ENCODE data around the gene HYLS1. TPM values are rescaled to one million over a fixed set of nuclear protein-coding genes. Genes with fewer than 3 reads are reported as not detected.

Gene HYLS1
- total and polyA plus RNA-seq, 10 of the 15 experiments (the other 5 are each of a cell fraction or from before 2014, with no cell fraction given), result 11.7 to 35.1 (median 17.6) TPM

DNA sequence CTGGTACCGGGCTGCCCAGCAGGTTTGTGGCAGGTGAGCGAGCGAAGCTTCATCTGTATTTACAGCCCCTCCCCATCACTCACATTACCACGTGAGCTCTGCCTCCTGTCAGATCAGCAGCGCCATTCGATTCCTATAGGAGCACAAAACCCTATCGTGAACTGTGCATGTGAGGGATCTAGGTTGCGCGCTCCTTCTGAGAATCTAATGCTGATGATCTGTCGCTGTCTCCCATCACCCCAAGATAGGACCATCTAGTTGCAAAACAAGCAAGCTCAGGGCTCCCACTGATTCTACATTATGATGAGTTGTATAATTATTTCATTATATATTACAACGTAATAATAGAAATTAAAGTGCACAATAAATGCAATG is 42.6 kb downstream of the HYLS1 start:
- BruUV-seq (replicated peaks), result no TSS peak
- Histone ChIP-seq H3K4me2 (ENCODE audit: control insufficient read depth, insufficient read depth) (no peak overlapping the region), H3K36me3 (ENCODE audit: control insufficient read depth in 2 of 2, insufficient read depth in 2 of 2, low read length in 1 of 2) (no peaks in the 10 kb centered on the region), H3K9me3 (replicated peaks; ENCODE audit: control insufficient read depth, insufficient read depth, low read length) (no peaks in the 10 kb centered on the region), H3K4me1 (ENCODE audit: control insufficient read depth, insufficient read depth, low read length) (no peaks in the 10 kb centered on the region), H4K20me1 (ENCODE audit: control insufficient read depth, insufficient read depth) (no peaks in the 10 kb centered on the region), H3K4me3 (no peak overlapping the region), H3K27ac (ENCODE audit: control insufficient read depth, insufficient read depth) (no peak overlapping the region), H3K27me3 (replicated peaks in 1 of 2; ENCODE audit: control insufficient read depth in 2 of 2, insufficient read depth in 2 of 2, low read length in 1 of 2) (no peaks in the 10 kb centered on the region; a peak in 1 of 4 replicates), H3K9ac (ENCODE audit: control insufficient read depth, insufficient read depth, low read length) (no peak overlapping the region), H2AFZ (ENCODE audit: control insufficient read depth, low read depth, low read length) (no peak overlapping the region), H3K79me2 (ENCODE audit: control insufficient read depth, insufficient read depth, low read length) (no peaks in the 10 kb centered on the region)
- no peak for TF ChIP-seq ZNF24 (IDR thresholded peaks at IDR 0.05)
- no peak for TF ChIP-seq IKZF1 (conservative IDR thresholded peaks at IDR 0.05)
- no peak for TF ChIP-seq TBL1XR1 (IDR thresholded peaks at IDR 0.05; ENCODE audit: low read depth, low read length)
- no peak for TF ChIP-seq EED (IDR thresholded peaks at IDR 0.05; ENCODE audit: low read depth)
- no peak for TF ChIP-seq MLLT1 (IDR thresholded peaks at IDR 0.05)
- no peak for TF ChIP-seq PAX5 (IDR thresholded peaks at IDR 0.05; ENCODE audit: borderline replicate concordance, low read depth, low read length)
- ChIA-PET POLR2A (no interaction called here), CTCF (interaction anchor here (1.2 to 3.8 kb wide), 2 partner anchors 8 to 263 kb away, joined by 3 to 18 read pairs; no protein-coding TSS in a partner anchor), RAD21 (ENCODE audit: unreplicated experiment) (no interaction called here), SMC1A (ENCODE audit: uncharacterized antibody, unreplicated experiment) (no interaction called here)
- intact Hi-C loops (cut with micrococcal nuclease; ENCODE audit: unreplicated experiment) (no loop called here), in situ Hi-C loops (cut with MboI) (no loop called here)
- ATAC-seq (no peak), FAIRE-seq (no peak), DNase-seq (ENCODE audit: low read depth, low spot score) (no peak)
- WGBS (ENCODE audit: insufficient coverage, insufficient replicate concordance, low lambda C conversion rate, missing lambda C conversion rate), result 56% methylated on average over 11 of the region's 11 CpGs

DNA sequence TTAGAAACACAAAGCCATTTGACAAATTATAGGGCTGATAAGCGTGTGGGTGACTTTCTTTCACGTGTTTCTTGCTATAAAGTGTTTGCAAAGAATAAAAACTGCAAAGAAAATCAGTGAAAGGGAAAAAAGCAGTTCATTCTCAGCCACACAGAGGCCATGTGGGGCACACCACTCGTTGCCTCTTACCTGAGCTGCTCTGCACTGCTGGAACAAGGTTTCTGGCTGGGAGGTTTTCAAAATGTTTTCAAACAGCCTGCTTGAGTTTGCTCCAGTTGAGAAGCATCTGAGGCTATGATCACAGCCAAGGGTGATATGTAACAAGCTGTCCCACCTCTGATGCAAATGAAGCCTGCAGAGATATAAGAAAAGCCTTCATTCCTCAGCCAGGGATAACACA is 43.6 kb downstream of the HYLS1 start:
- in situ Hi-C loops (cut with MboI) (no loop called here), intact Hi-C loops (cut with micrococcal nuclease; ENCODE audit: unreplicated experiment) (no loop called here)
- TF ChIP-seq MTA3 (IDR thresholded peaks at IDR 0.05; ENCODE audit: borderline replicate concordance, low read length) (no peak), ZZZ3 (IDR thresholded peaks at IDR 0.05; ENCODE audit: control insufficient read depth, insufficient read length, low read depth) (no peak), CHD1 (IDR thresholded peaks at IDR 0.05; ENCODE audit: low read depth, low read length) (no peak), CBX3 (IDR thresholded peaks at IDR 0.05; ENCODE audit: borderline replicate concordance, low read depth) (no peak)
- ChIA-PET POLR2A (interaction anchor here (0.6 kb wide), 1 partner anchor 131 kb away, joined by 3 read pairs; no protein-coding TSS in a partner anchor), CTCF (interaction anchor here (0.6 to 1.9 kb wide), 4 partner anchors 10 to 262 kb away, joined by 3 to 11 read pairs (median 6); no protein-coding TSS in a partner anchor), SMC1A (ENCODE audit: uncharacterized antibody, unreplicated experiment) (interaction anchor here (1.2 to 2.7 kb wide), 2 partner anchors 9 to 262 kb away, joined by 3 to 10 read pairs; no protein-coding TSS in a partner anchor), RAD21 (ENCODE audit: unreplicated experiment) (interaction anchor here (0.6 to 1.3 kb wide), 2 partner anchors 95 to 263 kb away, joined by 3 to 5 read pairs; no protein-coding TSS in a partner anchor)
- H3K4me1 ChIP-seq (ENCODE audit: control insufficient read depth, insufficient read depth, low read length), result no peaks in the 10 kb centered on the region
- H3K4me3 ChIP-seq, result no peak overlapping the region
- no peaks in the 10 kb centered on the region for H3K9me3 ChIP-seq (replicated peaks; ENCODE audit: control insufficient read depth, insufficient read depth, low read length)
- BruUV-seq (replicated peaks), result no TSS peak
- no peaks in the 10 kb centered on the region for H3K79me2 ChIP-seq (ENCODE audit: control insufficient read depth, insufficient read depth, low read length)
- no peak overlapping the region for H2AFZ ChIP-seq (ENCODE audit: control insufficient read depth, low read depth, low read length)
- DNase-seq (ENCODE audit: low read depth, low spot score) (no peak), FAIRE-seq (no peak), ATAC-seq (no peak)
- H4K20me1 ChIP-seq (ENCODE audit: control insufficient read depth, insufficient read depth), result no peaks in the 10 kb centered on the region
- H3K27me3 ChIP-seq (replicated peaks in 1 of 2; ENCODE audit: control insufficient read depth in 2 of 2, insufficient read depth in 2 of 2, low read length in 1 of 2), result no peaks in the 10 kb centered on the region; a peak in 1 of 4 replicates
- no peaks in the 10 kb centered on the region for H3K36me3 ChIP-seq (ENCODE audit: control insufficient read depth in 2 of 2, insufficient read depth in 2 of 2, low read length in 1 of 2)
- 1% methylated on average over 3 of the region's 3 CpGs for WGBS (ENCODE audit: insufficient coverage, insufficient replicate concordance, low lambda C conversion rate, missing lambda C conversion rate)
- H3K9ac ChIP-seq (ENCODE audit: control insufficient read depth, insufficient read depth, low read length), result no peak overlapping the region
- no peak overlapping the region for H3K27ac ChIP-seq (ENCODE audit: control insufficient read depth, insufficient read depth)
- H3K4me2 ChIP-seq (ENCODE audit: control insufficient read depth, insufficient read depth), result no peak overlapping the region
